ENCODE data around the gene KITLG. TPM values are rescaled to one million over a fixed set of nuclear protein-coding genes. Genes with fewer than 3 reads are reported as not detected.

KITLG gene
- total and polyA plus RNA-seq, 2 of the 8 experiments (the other 6 are each of a cell fraction or from before 2014, with no cell fraction given), result 1.3 to 7.8 TPM

DNA sequence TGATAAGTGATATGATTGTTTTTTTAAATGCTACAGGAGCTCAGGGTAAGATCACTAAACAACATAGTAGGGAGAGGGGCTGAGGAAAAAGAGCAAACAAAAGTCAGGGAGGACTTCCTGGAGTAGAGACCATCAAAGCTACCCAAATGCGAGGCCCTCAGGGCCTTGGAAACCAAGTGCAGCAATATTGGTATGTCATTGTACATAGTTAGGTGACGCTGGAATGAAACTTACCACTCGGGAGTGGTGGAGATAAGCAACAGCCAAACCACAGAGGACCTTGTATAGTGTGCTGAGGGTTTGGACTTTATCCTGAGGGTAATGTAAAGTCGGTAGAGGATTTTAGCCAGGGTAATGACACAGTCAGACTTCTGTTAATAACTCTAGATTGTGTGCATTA is 13.8 kb downstream of the KITLG start (continued):
- TF ChIP-seq CHD7 (IDR thresholded peaks at IDR 0.05; ENCODE audit: insufficient replicate concordance, low read length) (no peak), E2F6 (IDR thresholded peaks at IDR 0.05) (no peak), POU5F1 (IDR thresholded peaks at IDR 0.05; ENCODE audit: low read depth, low read length) (no peak)
